ENCODE data around the gene CA10.

DNA sequence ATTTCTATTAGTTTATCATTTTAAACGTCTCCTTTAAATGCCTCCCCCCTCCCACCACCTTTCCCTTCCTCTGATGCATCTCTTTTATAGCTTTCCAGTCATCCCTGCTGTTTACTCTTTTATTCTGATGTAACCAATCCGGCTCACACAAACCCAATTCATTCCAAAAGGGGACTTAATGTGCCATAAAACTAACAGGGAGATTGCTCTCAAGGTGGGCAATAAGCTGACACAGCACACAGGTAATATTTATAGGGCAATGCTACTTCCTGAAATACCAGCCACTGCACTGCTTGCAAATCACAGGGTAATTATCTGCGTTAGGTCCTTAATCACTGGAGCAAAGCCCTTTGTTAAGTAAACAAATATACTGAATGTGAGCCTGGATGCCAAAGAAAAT is 23.3 kb upstream of the CA10 start:
- TF ChIP-seq CTCF (IDR thresholded peaks at IDR 0.05; ENCODE audit: borderline replicate concordance, extremely low read depth, low read length, poor library complexity, severe bottlenecking) (no peak), EZH2 (IDR thresholded peaks at IDR 0.05; ENCODE audit: borderline replicate concordance, low read depth, low read length, severe bottlenecking) (no peak)

Data from DND-41 (cell line).